HepG2 (cell line): ENCODE results near the gene ZNF334.

Experiments used
- CAMTA2 ChIP-seq: sonication (generic); formaldehyde crosslinking; IDR thresholded peaks from 2 replicates; pipeline ENCODE4 v1.4.0; 2020; ENCODE audit warnings: mild to moderate bottlenecking, missing genetic modification reagents, borderline replicate concordance
- CEBPZ ChIP-seq: IDR thresholded peaks from 2 replicates; pipeline ENCODE4 v1.6.1; 2012; ENCODE audit warnings: low read length, improper control_type of control experiment
- DR1 ChIP-seq: sonication (generic); formaldehyde crosslinking; IDR thresholded peaks from 2 replicates; pipeline ENCODE4 v1.8.0; 2021; ENCODE audit warnings: mild to moderate bottlenecking, missing genetic modification reagents, inconsistent platforms
- ETS1 ChIP-seq: sonication (generic); formaldehyde crosslinking; IDR thresholded peaks from 2 replicates; pipeline ENCODE4 v1.4.0; 2020; ENCODE audit warnings: missing genetic modification reagents
- JUN ChIP-seq: sonication (generic); formaldehyde crosslinking; IDR thresholded peaks from 2 replicates; pipeline ENCODE4 v1.4.0; 2020; ENCODE audit warnings: mild to moderate bottlenecking, missing genetic modification reagents
- PHF20 ChIP-seq: sonication (generic); formaldehyde crosslinking; IDR thresholded peaks from 2 replicates; pipeline ENCODE4 v1.5.0; 2020; ENCODE audit warnings: mild to moderate bottlenecking, missing genetic modification reagents
- SP2 ChIP-seq: sonication (generic); formaldehyde crosslinking; IDR thresholded peaks from 2 replicates; pipeline ENCODE4 v1.5.1; 2020; ENCODE audit warnings: mild to moderate bottlenecking, missing genetic modification reagents

- TF ChIP-seq ETS1 (CRISPR knock-in tag) = no peak
- TF ChIP-seq CAMTA2 = no peak
- no peak for TF ChIP-seq DR1 (CRISPR knock-in tag)
- TF ChIP-seq SP2 (CRISPR knock-in tag) = no peak
- no peak for TF ChIP-seq PHF20 (CRISPR knock-in tag)
- TF ChIP-seq CEBPZ = no peak
- TF ChIP-seq JUN = no peak
These were observed 11.9 kb downstream of the ZNF334 start for GRCh38 chr20:46501337-46501942.
